ENCODE data around the gene PRRX2.
A peak's percentile ranks its signal among the peaks of the same experiment; 100 is the strongest.

PRRX2 gene

GRCh38 chr9:129637102-129637501, 28.3 kb upstream of the PRRX2 start:
- DNase-seq, result no peak

DNA sequence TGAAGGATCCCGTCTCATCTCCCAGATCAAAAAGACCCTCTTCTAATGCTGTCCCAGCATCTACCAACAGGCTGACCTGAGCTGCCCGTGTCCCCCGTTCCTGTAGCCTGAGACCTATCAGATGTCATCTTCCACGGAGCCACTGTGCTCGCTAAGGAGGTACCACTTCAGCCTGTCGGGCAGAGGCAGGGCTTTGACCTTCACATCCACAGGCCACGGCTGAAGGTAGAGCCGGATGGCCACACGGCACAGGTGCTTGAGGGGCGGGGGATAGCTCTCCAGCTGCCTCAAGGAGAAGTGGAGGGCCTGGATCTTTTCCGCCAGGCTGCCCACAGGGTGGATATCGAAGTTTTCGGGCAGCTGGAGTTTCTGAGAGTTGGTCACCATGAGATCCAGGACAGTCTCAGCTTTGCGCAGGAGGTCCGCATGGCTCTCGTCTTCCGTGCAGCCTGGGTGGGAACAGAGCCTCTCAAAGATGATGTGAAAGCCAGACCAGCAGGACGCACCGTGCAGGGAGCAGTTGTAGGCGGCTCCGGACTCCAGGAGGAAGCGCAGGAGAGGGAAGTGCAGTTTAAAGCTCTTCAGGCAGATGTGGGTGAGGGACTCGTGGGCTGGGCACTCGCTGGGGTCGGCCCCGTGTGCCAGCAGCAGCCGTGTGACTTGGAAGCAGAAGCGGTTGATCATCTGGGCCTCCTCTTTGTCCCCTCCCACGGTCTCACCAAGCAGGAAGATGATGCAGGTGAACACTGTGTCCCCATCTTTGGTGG, 27.6 kb upstream of the PRRX2 start:
- DNase-seq, result no peak

GRCh38 chr9:129639034-129639630, 26.3 kb upstream of the PRRX2 start:
- DNase-seq, result no peak

- DNase-seq, result no peak
Observed at GRCh38 chr9:129639756-129640085, 25.7 kb upstream of the PRRX2 start.

- DNase-seq, result no peak
Observed at GRCh38 chr9:129640086-129640870, 25.2 kb upstream of the PRRX2 start.

DNA sequence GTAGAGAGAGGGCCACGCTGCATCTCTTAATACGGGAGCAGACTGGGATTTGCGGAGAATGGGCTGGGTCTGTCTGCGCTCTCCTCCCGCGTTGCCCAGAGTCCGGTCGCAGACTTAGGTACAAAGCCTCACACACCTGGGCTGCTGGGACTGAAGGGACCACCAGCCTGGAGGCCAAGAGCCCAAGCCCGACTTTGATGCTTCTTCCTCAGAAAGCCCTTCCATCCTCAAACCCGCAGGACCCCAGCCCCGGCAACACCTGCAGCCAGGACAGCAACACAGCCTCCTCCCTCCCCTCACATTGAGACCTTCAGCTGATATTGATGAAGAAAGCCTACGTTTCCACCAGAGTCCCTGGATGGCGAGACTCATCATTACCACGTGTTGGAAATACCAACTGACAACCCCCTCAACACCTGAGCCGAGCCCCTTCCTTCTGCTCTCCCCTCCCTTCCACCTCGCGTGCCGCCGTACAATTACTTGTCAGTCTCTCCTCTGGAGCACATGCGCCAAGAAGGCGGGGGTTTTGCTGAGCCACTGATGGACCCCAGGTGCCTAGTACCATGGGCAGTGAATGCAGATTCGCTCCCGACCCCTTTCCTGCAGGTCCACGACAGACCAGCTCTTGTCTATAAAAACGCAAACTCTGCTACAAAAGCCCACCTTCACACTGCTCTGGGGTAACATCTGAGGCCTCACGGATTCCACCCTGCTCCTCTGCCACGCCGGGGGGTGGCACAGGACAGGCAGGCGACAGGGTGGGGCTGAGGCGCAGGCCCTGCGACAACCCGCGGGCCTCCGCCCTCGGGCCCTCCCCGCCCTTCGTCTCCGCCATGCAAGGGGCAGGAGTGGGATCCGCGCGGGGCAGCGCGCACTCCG, 24.3 kb upstream of the PRRX2 start:
- DNase-seq, result no peak

DNA sequence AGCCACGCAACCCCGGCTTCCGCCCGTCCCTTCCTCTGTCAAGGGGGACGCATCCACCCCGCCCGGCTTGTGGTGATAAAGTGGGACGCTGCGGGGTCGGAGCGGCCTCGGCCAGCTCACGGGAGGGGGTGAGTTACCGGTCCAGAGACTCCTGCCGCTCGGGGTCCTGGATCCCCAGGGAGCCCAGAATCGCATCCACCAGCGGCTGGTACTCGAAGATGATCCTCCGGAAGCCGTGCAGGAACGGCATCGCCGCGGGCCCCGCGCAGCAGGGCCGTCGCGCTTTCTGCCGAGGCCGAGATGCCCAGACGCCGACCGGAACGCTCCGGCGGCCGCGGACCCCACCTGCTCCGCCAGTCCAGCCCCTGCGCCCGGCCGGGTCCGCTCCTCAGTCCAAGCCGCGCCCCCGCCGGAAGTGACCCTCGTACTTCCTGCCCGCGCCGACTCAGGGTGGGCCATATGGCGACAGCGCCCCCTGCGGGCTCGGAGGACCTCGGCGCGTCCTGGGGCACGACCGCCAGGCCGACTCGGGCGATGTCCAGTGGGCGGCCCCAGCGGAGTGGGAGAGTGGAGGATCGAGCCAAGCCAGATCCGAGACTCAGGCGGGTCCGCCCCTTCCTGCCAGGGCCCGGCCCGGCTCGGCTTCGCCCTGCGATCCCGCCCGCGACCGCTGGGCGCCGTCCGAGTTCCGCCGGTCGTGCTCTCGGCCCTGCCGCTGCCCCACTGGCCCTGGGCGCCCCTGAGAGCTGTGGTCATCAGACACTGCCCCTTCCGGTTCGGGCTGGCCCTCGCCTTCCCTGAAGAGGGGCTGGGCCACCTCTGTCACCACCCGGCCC, 23.5 kb upstream of the PRRX2 start, which contains the start of gene ASB6:
Gene ASB6 (minus strand): TSS at position 402 of the 836 bp plus-strand sequence. CDS start 152 bp downstream, at position 250.
- DNase-seq, result peak; percentile 98

DNA sequence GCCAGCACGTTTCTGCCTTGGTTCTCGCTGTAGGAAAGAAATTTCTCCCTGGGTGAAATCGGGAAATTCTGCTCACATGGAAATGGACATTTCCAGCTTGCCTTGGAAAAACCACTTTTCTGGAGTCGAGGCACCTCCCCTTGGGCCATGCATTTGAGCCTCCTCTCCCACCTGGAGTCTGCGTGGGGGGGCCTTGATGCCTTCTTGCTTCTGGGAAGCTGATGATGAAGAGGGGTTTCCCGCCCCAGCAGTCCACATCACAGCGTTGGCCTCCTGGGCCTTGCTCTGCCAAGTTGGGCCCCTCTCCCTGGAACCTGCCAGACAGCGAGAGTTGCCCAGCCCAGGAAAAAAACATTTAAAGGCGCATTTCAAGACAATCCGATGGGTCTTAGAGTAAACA, 21.7 kb upstream of the PRRX2 start:
- DNase-seq, result no peak

GRCh38 chr9:129644365-129644764, 21.1 kb upstream of the PRRX2 start:
- no peak for DNase-seq

DNA sequence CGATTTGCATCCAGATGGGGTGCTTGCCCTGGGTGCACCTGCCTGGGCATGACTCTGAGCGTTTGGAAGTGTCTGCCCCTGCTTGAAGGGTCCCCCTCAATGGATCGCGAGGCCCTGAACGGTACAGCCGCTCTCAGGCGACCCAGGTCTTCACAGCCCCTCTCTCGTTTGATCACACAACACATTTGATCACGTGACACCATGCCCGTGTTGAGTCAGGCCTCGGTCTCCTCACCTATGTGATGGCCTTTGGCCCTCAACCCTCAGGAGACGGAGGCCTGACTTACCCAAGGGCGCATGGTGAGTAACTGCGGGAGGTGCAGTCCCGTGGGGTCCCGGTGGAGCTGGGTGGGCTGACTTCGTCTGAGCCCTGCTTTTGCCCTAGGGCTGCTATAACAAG, 20.5 kb upstream of the PRRX2 start:
- DNase-seq, result no peak

DNA sequence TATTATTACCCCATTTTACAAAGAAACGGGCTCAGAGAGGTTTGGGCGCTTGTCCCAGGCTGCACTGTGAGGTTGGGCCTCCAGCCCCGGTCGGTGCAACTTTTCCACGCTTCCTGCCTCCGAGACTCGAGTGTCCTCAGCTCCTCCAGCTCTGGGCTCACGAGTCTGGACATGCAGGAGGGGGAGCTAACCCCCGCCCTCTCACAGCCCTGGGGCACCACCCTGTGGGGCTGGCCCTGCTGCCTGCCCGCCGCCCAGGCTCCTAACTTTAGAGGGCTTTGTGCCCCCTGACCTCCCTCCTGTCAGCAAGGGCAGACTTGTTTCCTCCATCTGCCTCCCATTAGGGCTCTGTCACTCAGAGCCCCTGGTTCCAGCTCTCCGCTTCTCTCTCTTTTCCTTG, 19.2 kb upstream of the PRRX2 start:
- DNase-seq, result no peak

- DNase-seq, result no peak
Observed at GRCh38 chr9:129646654-129647053, 18.8 kb upstream of the PRRX2 start.

DNA sequence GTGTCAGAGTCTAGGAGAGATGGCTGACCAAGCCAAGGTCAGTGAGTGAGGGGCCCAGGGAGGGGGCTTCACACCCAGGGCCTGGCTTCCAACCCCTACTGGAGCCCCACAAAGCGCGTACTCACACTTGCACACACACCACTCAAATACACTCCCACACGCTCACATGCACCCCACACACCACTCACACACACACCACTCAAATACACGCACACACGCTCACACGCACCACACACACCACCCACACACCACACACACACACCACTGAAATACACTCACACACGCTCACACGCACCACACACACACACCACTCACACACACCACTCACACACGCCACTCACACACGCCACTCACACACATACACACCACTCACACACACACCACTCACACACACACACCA, 17.8 kb upstream of the PRRX2 start:
- no peak for DNase-seq

GRCh38 chr9:129648092-129648763, 17.2 kb upstream of the PRRX2 start:
- DNase-seq, result no peak

DNA sequence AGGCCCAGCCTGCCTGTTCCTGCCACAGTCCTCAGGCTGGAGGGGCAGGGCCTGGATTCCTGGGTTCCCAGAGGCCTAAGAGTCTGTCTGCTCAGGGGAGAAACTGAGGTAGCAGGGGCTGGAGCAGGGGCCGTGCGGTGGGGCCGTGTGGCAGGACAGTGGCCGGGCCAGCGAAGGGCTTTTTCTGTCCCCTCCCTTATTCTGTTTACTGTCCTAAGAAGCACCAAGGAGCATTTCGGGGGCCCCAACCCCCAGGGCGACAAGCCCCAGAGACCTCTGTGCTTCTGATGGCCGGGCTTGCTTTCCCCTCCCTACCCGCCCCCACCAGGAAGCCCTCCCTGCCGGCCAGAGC, 16.7 kb upstream of the PRRX2 start:
- no peak for DNase-seq

DNA sequence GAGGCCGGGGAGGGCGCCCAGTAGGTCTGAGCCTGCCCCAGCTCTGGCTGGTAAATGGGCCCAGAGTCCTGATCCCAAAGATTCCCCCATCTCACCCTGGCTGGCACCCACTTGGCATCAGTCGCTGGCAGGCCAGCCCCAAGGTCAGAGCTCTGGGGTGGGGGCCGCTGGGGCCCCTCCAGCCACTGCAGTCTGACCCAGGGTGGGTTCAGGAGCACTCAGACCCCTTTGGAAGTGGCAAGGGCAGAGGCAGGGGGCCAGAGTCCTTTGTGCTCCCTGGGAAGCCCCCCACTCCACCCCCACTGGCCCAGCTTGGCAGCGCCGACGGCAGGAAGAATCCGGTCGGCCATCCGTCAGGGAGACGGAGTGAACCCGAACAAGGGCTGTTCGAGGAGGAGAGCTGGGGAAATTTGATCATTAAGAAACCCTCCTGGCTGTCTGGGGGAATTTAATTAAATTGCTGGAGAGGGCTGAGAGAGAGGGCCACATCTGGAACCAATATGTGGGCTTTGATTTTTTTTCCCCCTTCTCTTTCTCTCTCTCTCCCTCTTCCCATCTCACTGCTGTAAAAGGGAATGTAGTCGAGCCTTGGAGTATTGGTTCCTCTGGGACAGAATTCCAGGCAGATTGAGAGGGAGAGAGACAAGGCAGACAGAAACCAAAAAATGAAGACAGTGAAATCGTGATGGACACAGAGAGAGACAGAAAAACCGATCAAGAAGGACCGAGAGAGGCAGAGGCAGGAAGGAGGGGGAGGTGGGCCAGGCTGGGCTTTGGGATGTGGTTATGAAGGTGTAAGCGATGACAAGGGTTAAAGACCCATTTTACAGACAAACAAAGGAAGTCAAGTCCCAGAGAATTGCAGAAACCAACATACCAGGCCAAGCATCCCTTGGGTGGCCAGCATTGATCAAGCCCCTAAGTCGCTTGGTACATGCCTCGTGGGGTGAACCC, 15.4 kb upstream of the PRRX2 start:
- no peak for DNase-seq

- DNase-seq, result no peak
Observed at GRCh38 chr9:129650680-129651235, 14.7 kb upstream of the PRRX2 start.

GRCh38 chr9:129653823-129654553, 11.5 kb upstream of the PRRX2 start:
- DNase-seq, result no peak

DNA sequence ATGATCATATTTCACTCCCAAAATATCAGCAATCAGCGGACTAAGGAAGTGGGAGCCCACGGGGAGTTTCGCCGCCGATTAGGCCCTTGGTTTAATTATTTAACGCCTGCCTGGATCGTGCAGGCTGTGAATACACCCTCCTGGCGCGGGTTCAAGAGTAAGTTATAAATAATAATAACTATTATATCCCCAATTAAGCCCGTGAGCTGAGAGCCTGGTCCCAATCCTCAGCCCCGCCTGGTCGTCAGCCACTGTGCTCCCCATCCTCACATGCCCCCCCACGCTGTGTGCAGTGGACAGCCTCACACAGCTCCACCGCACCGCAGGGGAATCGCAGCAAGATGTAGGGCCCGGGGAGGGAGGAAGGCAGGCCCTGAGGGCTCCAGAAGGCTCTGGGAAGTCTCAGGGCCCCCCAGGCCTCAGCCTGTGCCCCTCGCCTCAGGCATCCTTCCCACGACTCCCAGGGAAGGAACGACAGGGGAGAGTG, 10.8 kb upstream of the PRRX2 start:
- no peak for DNase-seq
